Body of pancreas (tissue), 4 donors: ENCODE measurements around the gene PGLYRP4. TPM values are rescaled to one million over a fixed set of nuclear protein-coding genes. Genes with fewer than 3 reads are reported as not detected.

Source experiments
- ATAC-seq: fragments of 150-250 bp; one replicate; pipeline ENCODE4 v1.9.1; 2016
- DNase-seq, 4 donors: peaks; one replicate each; pipeline ENCODE4 v3.0.0-alpha.2; 2019
- H3K27ac ChIP-seq, 4 donors: fragments of 200-600 bp; sonication (generic); 1 replicate in 3 of 4; 2 replicates in 1 of 4; pipeline versions ENCODE4 v1.5.1 to v1.6.1; 2016 to 2019; ENCODE audit warnings: mild to moderate bottlenecking in 1 of 4, mixed read lengths in 1 of 4, moderate library complexity in 1 of 4
- H3K27me3 ChIP-seq, 2 donors: fragments of 200-600 bp; sonication (generic); one replicate each; pipeline ENCODE4 v1.6.0; 2016; ENCODE audit warnings: mild to moderate bottlenecking in 1 of 2
- H3K36me3 ChIP-seq, 2 donors: fragments of 200-600 bp; sonication (generic); replicated peaks in 1 of 2; 2 replicates each; pipeline ENCODE4 v1.5.1; 2016; ENCODE audit warnings: low read depth in 2 of 2; ENCODE audit not compliant: insufficient read depth in 1 of 2
- H3K4me1 ChIP-seq: fragments of 200-600 bp; sonication (generic); one replicate; pipeline ENCODE4 v1.6.0; 2016
- H3K4me3 ChIP-seq, 2 donors: fragments of 200-600 bp; sonication (generic); 1 replicate in 1 of 2; 2 replicates in 1 of 2; pipeline ENCODE4 v1.5.1; 2016 to 2019
- H3K9me3 ChIP-seq, 3 donors: fragments of 200-600 bp; sonication (generic); 1 replicate in 2 of 3; 2 replicates in 1 of 3; pipeline ENCODE4 v1.5.1; 2016
- CTCF ChIP-seq, 7 experiments: fragments of 450-650 bp in 4 of 7; fragments of 200-600 bp in 3 of 7; sonication (generic) in 3 of 7; IDR thresholded peaks; one replicate each; pipeline ENCODE4 v1.5.1; 2016 to 2019; ENCODE audit warnings: antibody characterized with exemption in 7 of 7
- POLR2A ChIP-seq, 3 donors: fragments of 450-650 bp; IDR thresholded peaks; one replicate each; pipeline ENCODE4 v1.6.1; 2016; ENCODE audit warnings: antibody characterized with exemption in 3 of 3, mild to moderate bottlenecking in 2 of 3
- WGBS, 2 donors: methylation state at CpG; one replicate each; pipeline ENCODE4 v1.1.5; 2017; 5-methylcytosine and 5-hydroxymethylcytosine counted together
- intact Hi-C: fragments of 100-400 bp; cut with DNase I; formaldehyde crosslinking; loops from one replicate; pipeline ENCODE4 v1.15.1; 2023
- total RNA-seq, 2 donors: library from RNA; depleted of rRNA; stranded (reverse); fragments of >200 nt; gene quantifications; one replicate each; pipeline ENCODE4 v1.1.0, GENCODE V29; 2016

PGLYRP4 gene
- total RNA-seq, 2 donors from 2014 or later, result not detected

DNA sequence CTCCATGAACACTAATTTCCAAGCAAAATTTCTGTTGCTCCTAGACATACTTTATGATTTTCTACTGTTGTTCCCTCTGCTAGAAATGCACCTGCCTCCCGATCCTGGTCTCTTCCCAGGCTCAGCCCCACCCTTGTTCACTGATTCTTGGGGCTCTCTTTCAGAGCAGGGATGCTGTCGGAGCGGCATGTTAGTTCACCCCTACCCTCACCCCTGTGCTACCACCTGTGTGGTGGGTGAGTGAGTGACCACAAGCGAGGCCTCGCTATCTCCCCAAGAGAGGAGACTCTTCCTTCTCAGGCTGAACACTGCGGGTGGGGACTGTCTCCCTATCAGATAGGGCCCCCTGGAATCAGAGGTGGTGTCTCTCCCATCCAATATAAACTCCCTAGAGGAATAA lies 47.1 kb upstream of the PGLYRP4 start:
- no peaks in the 10 kb centered on the region for H3K4me1 ChIP-seq
- intact Hi-C loops, result no loop called here
- ATAC-seq, result no peak
- no peaks in the 10 kb centered on the region for H3K27me3 ChIP-seq
- 60 to 63% methylated on average over 6 of the region's 6 CpGs for WGBS, 2 donors
- no peaks in the 10 kb centered on the region for H3K36me3 ChIP-seq
- DNase-seq, result no peak
- no peak overlapping the region for H3K27ac ChIP-seq
- H3K9me3 ChIP-seq, result no peaks in the 10 kb centered on the region
- TF ChIP-seq CTCF (IDR thresholded peaks at IDR 0.05) (no peak), POLR2A (IDR thresholded peaks at IDR 0.05) (no peak)
- H3K4me3 ChIP-seq, result no peak overlapping the region

DNA sequence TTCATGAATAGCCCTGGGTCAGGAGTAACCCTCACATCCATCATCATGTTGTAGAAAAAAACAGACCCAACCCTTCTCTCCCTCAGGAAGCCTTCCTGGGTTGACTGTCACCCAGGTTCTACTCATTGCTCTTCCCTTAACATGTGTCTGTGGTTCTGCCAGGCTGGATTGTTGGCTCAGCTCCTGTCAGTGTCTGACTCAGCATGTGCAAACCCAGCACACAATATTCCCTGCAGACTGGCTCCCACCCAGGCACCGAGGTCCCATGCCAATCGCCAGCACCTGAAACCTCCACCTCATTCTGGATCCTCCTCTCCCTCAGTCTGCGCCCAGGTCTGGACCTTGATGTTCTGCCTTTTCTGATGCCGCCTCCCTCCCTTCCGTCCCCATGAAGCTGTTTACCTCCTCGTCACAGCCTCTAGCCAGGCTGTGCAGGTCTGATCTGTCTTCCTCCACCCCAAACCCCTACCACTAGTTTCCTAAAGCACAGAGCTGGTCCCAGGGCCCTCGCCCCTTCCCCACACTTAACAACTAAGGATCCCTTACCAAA lies 46.6 kb upstream of the PGLYRP4 start:
- Histone ChIP-seq H3K4me3 (no peak overlapping the region), H3K27ac (no peak overlapping the region), H3K36me3 (no peaks in the 10 kb centered on the region), H3K4me1 (no peaks in the 10 kb centered on the region), H3K9me3 (no peaks in the 10 kb centered on the region), H3K27me3 (no peaks in the 10 kb centered on the region)
- TF ChIP-seq CTCF (IDR thresholded peaks at IDR 0.05) (no peak), POLR2A (IDR thresholded peaks at IDR 0.05) (no peak)
- DNase-seq, result no peak
- 48 to 60% methylated on average over 7 of the region's 7 CpGs for WGBS, 2 donors
- intact Hi-C loops, result no loop called here
- no peak for ATAC-seq

- no peaks in the 10 kb centered on the region for H3K9me3 ChIP-seq
- ATAC-seq (no peak), DNase-seq (no peak)
- H3K4me1 ChIP-seq, result no peaks in the 10 kb centered on the region
- no peak overlapping the region for H3K4me3 ChIP-seq
- no peaks in the 10 kb centered on the region for H3K36me3 ChIP-seq
- 61 to 63% methylated on average over 4 to 5 of the region's 5 CpGs for WGBS, 2 donors
- H3K27ac ChIP-seq, result no peak overlapping the region
- intact Hi-C loops, result no loop called here
- H3K27me3 ChIP-seq, result no peaks in the 10 kb centered on the region
- TF ChIP-seq POLR2A (IDR thresholded peaks at IDR 0.05) (no peak), CTCF (IDR thresholded peaks at IDR 0.05) (no peak)
Measured at GRCh38 chr1:153394391-153394790, 45.8 kb upstream of the PGLYRP4 start.

GRCh38 chr1:153393926-153394325 lies 45.3 kb upstream of the PGLYRP4 start:
- TF ChIP-seq POLR2A (IDR thresholded peaks at IDR 0.05) (no peak), CTCF (IDR thresholded peaks at IDR 0.05) (no peak)

GRCh38 chr1:153392822-153393221 lies 44.2 kb upstream of the PGLYRP4 start:
- Histone ChIP-seq H3K4me3 (no peak overlapping the region), H3K9me3 (no peaks in the 10 kb centered on the region), H3K27ac (no peak overlapping the region), H3K27me3 (no peaks in the 10 kb centered on the region), H3K4me1 (no peaks in the 10 kb centered on the region), H3K36me3 (no peaks in the 10 kb centered on the region)
- ATAC-seq (no peak), DNase-seq (no peak)
- TF ChIP-seq CTCF (IDR thresholded peaks at IDR 0.05), result no peak
- TF ChIP-seq POLR2A (IDR thresholded peaks at IDR 0.05), result no peak
- 67 to 71% methylated on average over 3 of the region's 3 CpGs for WGBS, 2 donors
- intact Hi-C loops, result no loop called here

More at GRCh38 chr1:153393926-153394325, 45.3 kb upstream of the PGLYRP4 start:
- Histone ChIP-seq H3K9me3 (no peaks in the 10 kb centered on the region), H3K27ac (no peak overlapping the region), H3K36me3 (no peaks in the 10 kb centered on the region), H3K4me3 (no peak overlapping the region), H3K4me1 (no peaks in the 10 kb centered on the region), H3K27me3 (no peaks in the 10 kb centered on the region)
- ATAC-seq (no peak), DNase-seq (no peak)
- intact Hi-C loops, result no loop called here
- 61 to 67% methylated on average over 6 of the region's 6 CpGs for WGBS, 2 donors
